ENCODE results near the gene HIF3A.
A peak's percentile ranks its signal among the peaks of the same experiment; 100 is the strongest.
"Not testable (repeated sequence)": the region's sequence is repeated elsewhere in the genome, so short reads cannot be mapped to it uniquely, and the experiment has no call there.

Gene HIF3A

DNA sequence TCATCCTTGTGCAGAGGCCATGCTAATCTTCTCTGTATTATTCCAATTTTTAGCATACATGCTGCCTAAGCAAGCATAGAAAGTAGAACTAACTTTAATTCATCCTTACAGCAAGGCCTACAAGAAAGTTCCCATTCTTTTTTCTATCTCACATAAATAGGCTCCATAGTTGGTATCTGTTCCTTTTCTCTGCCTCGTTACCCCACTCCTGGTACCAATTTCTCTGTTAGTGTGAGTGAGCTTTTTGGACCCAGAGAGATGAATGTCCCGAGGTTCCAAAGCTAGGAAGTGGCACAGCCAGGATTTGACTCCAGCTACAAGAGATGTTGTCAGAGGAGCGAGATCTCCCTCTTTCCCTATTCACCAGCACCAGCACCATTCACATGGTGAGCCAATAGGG, 9.7 kb downstream of the HIF3A start:
- no peak for DNase-seq
- peaks cover 0 to 36% (median 23%) of the 10 kb centered on the region in 4 donors for H3K4me1 ChIP-seq
- H3K27ac ChIP-seq: peak overlapping the region in 1 of 2 donors; percentile 96
- no peak for TF ChIP-seq CTCF (IDR thresholded peaks at IDR 0.05)
- H3K9me3 ChIP-seq: peaks cover 0 to 10% (median 0%) of the 10 kb centered on the region in 3 donors
- H3K27me3 ChIP-seq: no peaks in the 10 kb centered on the region
- no peak overlapping the region for H3K4me3 ChIP-seq
- peaks cover 79 to 84% (median 81%) of the 10 kb centered on the region in 3 donors for H3K36me3 ChIP-seq
- intact Hi-C loops (cut with DNase I; ENCODE audit: low total_unique reads): no loop called here

- Histone ChIP-seq H3K4me1 (peaks cover 0 to 16% (median 5%) of the 10 kb centered on the region in 4 donors), H3K27ac (peak overlapping the region; percentile 13 to 15), H3K9me3 (peaks cover 0 to 10% (median 0%) of the 10 kb centered on the region in 3 donors), H3K4me3 (no peak overlapping the region), H3K27me3 (no peaks in the 10 kb centered on the region), H3K36me3 (peaks cover 93 to 95% (median 95%) of the 10 kb centered on the region in 3 donors)
- TF ChIP-seq CTCF (IDR thresholded peaks at IDR 0.05): no peak
- intact Hi-C loops (cut with DNase I; ENCODE audit: low total_unique reads): no loop called here
- no peak for DNase-seq
These were observed 11.7 kb downstream of the HIF3A start for GRCh38 chr19:46308510-46308909.

GRCh38 chr19:46309056-46309455, 12.2 kb downstream of the HIF3A start:
- peak overlapping the region in 1 of 2 donors; percentile 3 for H3K27ac ChIP-seq
- peaks cover 88 to 92% (median 89%) of the 10 kb centered on the region in 3 donors for H3K36me3 ChIP-seq
- H3K4me3 ChIP-seq: no peak overlapping the region
- intact Hi-C loops (cut with DNase I; ENCODE audit: low total_unique reads): no loop called here
- H3K4me1 ChIP-seq: peaks cover 0 to 14% (median 1%) of the 10 kb centered on the region in 4 donors
- H3K9me3 ChIP-seq: peaks cover 0 to 10% (median 0%) of the 10 kb centered on the region in 3 donors
- no peak for TF ChIP-seq CTCF (IDR thresholded peaks at IDR 0.05)
- H3K27me3 ChIP-seq: no peaks in the 10 kb centered on the region
- no peak for DNase-seq

GRCh38 chr19:46311444-46311843, 14.6 kb downstream of the HIF3A start:
- DNase-seq: no peak
- Histone ChIP-seq H3K27ac (no peak overlapping the region), H3K4me1 (peaks cover 0 to 19% (median 1%) of the 10 kb centered on the region in 4 donors), H3K36me3 (peaks cover 75 to 86% (median 76%) of the 10 kb centered on the region in 3 donors), H3K27me3 (no peaks in the 10 kb centered on the region), H3K4me3 (no peak overlapping the region), H3K9me3 (peaks cover 0 to 4% (median 0%) of the 10 kb centered on the region in 3 donors)
- intact Hi-C loops (cut with DNase I; ENCODE audit: low total_unique reads): no loop called here
- no peak for TF ChIP-seq CTCF (IDR thresholded peaks at IDR 0.05)

GRCh38 chr19:46313540-46314469, 17.0 kb downstream of the HIF3A start:
- DNase-seq; H3K27me3 ChIP-seq; H3K9me3 ChIP-seq; H3K4me3 ChIP-seq; intact Hi-C loops (cut with DNase I; ENCODE audit: low total_unique reads): not testable (repeated sequence)
- H3K4me1 ChIP-seq: peaks cover 0 to 34% (median 5%) of the 10 kb centered on the region in 4 donors
- H3K36me3 ChIP-seq: peaks cover 66 to 74% (median 69%) of the 10 kb centered on the region in 3 donors
- H3K27ac ChIP-seq: peak overlapping the region in 1 of 2 donors; percentile 33

DNA sequence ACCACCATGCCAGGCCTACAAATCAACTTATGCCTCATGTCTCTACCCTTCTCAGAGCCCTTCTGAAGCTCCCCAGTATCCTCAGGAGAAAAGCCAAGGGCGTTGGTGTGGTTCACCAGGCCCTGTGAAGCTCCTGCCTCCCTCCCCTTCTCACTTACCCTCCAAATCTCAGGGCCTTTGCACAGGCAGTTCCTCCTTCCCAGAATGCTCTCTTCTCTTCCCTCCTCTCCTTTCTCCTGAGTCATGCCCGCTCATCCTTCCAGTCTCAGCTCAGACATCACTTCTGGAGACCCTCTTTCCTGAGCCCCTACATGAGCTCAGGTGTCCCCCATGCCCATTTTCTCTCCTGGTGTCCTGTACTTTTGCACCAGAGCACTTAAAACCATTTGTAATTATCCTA, 20.5 kb downstream of the HIF3A start:
- DNase-seq: no peak
- Histone ChIP-seq H3K27ac (peak overlapping the region; percentile 69 to 77), H3K4me1 (peaks cover 0 to 58% (median 20%) of the 10 kb centered on the region in 4 donors), H3K9me3 (no peaks in the 10 kb centered on the region), H3K27me3 (no peaks in the 10 kb centered on the region), H3K4me3 (no peak overlapping the region), H3K36me3 (peaks cover 55 to 62% (median 59%) of the 10 kb centered on the region in 3 donors)
- intact Hi-C loops (cut with DNase I; ENCODE audit: low total_unique reads): no loop called here
- TF ChIP-seq CTCF (IDR thresholded peaks at IDR 0.05): no peak

All from tibial artery (tissue), 4 donors.